Stimulated activated CD8-positive, alpha-beta memory T cell treated with anti-CD3 and anti-CD28 coated beads, Interleukin-7, amount 100 ng/mL, for 24 hours (primary cell): Measurements from ENCODE around the gene PDXK.

Source experiments
- DNase-seq: peaks from one replicate; pipeline ENCODE4 v3.0.0-alpha.2; 2020; ENCODE audit warnings: low read depth

Gene PDXK

DNA sequence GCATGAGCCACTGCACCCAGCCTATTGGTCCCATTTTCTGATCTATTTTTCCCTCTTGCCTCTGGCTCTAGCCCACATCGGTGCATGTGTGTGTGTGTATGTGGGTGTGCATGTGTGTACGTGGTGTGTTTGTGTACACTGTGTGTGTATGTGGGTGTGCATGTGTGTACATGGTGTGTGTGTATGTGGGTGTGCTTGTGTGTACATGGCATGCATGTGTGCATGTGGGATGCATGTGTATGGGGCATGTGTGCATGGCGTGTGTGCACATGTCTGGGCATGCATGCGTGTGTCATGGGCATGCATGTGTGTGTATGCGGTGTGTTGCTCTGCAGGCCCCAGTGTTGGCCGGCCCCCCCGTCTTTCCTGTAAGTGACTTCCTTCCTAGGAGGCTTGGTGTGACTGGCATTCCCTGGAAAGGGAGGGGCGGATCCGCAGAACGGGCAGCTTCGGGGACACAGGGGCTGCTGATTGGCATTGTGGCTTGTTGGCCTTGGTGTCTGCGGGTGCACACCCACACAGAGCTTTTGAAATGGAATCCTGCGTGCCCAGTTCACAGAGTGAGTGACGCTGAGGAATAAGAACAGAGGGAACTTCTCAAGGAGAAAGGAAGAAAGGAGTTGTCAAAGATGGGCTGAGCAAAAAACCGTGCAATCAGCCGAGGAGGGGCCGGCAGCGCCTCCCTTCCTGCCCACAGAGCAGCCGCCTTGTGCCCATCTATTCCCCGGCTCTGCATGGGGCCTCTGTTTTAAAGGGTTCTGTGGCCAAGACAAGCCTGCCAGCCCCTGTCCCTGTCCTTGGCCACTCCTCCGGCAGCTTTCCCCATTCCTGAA is 8.0 kb downstream of the PDXK start:
- no peak for DNase-seq

GRCh38 chr21:43727519-43728153 is 8.7 kb downstream of the PDXK start:
- no peak for DNase-seq

DNA sequence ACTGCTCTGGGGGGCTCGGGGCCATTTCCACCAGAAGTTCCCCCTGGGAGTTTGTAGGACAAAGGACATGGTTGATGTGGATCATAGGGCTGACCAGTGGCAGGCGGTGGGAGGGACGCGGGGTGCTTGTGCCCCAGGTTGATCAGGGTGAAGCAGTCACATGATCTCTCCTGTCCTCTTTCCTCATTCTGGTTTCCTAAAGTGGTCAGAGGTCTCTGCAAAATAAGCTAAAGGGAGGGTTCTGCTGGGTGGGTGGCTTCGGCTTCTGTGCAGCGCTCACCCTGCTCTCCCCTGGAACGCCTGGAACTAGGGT is 9.2 kb downstream of the PDXK start:
- DNase-seq = no peak

DNA sequence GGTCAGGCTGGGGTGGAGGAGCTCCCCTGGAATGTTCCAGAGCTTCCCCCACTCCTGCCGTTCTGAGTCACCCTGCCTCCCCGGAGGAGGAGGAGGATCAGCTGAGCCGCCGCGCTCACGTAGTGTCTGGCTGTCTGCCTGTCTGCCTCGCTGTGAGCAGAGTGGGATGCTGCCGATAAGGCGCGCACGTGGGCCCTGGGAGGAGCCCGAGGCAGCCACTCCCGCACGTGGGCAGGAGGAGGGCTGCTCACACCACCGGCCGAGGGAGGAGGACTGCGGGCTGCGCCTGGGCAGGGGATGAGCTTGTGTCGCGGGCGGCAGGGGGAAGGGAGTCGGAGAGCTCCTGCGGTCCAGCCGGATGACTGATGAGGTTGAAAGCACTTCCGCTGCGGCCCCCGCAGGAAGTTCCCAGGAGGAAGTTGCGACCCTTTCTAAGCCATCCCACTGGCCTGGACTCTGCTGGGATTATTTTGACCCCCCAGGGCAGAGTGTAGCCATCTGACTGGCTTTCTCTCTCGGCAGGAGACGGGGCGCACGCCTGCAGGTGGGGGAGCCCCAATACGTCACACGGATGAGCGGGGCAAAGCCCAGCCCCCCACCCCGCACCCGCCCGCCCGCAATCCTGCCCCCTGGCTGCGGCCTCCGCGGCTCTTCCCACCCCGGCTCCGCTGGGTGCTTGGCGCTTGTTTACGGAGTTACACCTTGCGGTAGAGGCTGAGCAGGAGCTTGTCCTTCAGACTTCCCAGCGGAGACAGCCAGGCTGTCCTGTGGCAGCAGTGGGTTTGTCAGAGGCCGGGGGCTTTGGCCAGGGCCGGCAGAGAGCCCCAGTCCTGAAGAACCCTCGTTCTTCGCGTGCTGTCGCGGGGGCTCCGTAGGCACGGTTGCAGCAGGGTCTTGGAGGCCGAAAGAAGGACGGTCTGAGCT is 9.8 kb downstream of the PDXK start:
- peak; percentile 59 for DNase-seq

- no peak for DNase-seq
Measured at GRCh38 chr21:43731476-43731875, 12.5 kb downstream of the PDXK start.

DNA sequence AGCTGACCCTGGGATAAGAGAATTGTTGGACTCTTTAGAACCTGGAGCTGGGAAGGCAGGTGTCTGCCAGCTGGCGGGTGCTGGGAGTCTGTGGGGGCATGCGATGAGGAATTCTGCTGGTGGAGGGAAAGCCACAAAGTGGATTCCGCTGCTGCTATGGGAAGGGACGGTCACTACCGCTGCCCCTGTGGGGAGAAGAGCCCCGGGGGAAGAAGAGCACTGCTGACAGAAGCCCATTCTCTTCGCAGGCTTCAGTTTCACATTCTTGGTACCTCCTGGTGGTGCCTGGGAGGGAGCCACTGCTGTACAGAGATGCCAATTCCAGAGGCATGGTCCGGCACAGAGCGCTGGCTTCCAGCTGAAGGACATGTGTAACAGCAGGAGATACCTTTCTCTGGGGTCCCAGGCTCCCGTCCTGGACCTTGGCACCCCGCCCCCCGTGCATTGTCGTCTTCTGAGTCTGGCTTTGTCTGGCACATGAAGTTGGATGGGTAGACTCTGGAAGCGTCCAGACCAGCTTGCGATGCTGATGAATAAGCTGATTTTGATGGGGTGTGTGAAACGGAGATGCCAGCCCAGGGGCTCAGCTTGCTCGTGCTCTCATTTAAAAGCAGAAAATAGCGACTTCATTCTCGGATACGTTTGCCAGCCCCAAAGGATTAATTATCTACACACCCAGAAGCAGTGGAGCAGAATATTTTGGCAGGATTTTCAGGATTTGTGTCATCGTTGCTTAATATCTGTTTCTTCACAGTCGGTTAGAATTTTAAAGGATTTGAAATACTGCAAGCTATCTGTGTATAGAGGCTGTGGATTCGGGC is 13.2 kb downstream of the PDXK start:
- DNase-seq = no peak

DNA sequence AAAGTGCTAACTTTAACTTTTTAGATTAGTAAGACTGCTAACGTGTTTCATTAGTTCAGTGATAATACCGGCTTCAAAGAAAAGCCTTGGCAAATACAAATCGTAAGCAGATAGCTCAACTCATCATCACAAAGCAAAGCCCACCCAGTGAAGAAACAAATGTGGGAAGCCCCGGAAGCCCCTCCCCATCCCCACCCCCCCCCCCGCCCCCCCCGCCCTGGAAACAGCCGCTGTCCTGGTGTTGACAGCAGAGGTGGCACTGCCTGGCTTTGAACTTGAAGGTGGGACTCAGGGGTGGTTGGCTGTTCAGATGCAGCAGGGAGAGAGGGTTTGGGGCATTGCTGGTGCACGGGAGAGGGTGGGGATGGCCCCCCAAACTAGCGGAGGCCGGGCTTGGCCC is 14.1 kb downstream of the PDXK start:
- no peak for DNase-seq

DNA sequence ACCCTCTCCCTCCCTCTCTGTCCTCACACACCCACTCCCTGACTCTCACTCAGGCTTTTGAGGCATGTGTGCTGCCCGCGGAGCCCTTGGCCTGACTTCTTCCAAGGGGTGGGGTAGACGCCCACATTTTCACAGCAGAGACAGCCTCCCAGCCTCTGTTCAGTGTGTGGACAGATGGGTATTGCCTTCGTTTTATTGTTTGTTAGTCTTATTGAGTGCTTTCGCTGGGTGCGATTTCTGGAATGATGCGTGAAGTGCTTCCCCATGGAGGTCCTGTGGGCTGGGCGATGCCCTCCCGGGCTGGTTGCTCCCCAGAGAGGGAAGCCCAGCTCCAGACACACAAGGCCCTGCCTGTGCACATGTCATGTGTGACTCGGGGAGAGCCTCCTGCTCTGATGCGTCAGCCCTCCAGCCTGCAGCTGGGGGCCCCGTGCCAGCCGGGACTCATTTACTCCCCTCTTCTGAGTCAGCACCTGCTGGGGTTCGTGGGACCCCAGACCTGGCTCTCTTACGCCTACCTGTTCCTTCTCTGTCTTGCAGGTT is 14.7 kb downstream of the PDXK start:
- no peak for DNase-seq

DNA sequence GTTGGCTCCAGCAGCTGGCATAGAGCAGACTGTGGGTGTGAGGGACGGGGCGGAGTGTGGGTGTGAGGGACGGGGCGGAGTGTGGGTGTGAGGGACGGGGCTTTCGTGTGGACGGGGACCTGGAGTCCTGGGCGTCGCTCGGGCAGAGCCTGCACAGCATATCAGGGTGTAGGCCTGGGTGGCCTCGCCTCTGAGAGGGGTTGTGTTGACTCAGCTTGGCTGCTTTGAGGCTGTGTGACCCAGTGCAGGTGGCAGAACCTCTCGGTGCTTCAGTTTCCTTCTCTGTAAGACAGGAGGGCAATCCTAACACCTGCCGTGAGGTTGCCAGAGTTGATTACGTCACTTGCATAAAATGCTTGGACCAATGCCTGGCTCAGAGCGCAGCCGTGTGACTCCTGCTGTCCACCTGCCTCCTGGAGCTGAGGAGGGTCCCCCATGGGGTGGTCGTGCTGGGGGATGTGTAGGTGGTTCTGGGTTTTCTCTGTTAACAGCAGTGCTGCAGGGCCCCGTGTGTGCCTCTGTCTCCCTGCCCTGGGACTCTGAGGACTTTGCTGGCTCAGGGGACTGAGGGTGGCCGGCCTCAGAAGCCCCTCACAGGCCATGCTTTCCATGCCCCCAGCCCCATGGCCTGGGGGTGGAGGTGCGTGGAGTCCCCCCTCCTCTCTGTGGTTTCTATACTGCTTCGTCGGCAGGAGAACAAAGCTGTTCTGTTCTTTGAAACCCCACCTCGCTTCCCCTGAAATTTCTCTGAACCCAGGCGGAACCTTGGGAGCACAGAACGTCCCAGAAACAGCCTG is 15.4 kb downstream of the PDXK start:
- DNase-seq = no peak

GRCh38 chr21:43734928-43735229 is 15.9 kb downstream of the PDXK start:
- no peak for DNase-seq

DNA sequence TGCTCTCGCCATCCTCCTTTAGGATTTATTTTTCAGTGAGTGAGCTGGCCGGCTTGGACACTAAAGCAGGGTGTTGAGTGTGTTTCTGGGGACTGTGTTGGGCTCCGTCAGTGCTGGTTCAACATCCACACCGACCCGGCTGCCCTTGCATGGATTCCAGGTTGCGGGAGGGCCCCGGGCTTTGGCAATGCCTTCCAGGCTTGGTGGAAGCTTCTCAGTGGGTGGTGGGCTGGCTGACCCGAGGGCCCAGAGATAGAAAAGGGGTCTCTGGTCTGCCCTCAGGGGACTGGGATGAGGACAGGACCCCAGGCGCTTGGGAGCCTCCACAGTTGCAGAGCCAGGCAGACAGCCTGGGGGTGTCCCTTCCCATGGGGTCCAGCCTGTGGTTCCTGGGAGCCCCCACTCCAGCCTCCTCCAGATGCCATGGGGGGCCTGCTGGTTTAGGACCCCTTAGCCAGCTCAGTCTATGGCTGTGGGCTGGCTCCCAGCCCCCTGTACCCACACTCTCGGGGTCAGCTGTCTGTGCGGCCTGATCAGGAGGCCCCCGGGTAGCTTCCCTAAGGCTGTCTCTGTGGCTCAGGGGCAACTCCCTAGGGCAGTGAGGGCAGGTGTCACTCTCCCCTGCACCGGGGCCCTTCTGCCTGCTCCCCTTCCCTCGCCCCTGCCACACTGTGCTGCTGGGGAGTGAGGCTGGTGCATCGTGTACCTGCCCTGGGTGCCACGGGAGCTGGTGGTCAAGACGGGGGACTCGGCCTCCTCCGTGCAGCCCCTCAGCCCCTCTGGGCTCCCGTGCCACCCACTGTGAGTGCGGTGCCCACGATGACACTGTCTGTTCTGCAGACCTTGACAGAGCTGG is 16.5 kb downstream of the PDXK start:
- no peak for DNase-seq

DNA sequence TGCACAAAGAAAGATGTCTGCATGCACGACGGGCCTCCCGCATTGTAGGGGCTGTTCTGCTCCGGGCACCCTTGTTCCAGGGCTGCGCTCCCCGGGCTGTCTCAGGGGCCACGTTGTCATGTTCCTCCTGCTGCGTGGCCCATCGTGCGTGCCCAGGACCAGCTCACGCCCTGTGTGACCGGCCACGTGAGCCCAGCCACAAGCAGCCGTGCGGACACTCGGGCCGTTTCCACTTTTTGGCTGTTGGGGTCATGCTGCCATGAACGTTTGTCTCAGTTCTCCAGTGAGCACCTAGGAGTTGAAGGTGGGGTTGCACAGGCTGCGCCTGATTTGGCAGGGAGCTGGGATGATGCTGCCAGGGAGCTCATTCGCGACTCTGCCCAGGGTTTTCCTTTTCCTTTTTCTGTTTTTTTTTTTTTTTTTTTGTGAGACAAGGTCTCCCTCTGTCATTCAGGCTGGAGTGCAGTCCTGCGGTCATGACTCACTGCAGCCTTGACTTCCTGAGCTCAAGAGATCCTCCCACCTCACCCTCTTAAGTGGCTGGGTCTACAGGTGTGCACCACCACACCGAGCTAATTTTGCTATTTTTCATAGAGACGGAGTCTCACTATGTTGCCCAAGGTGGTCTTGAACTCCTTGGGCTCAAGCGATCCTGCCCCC is 17.4 kb downstream of the PDXK start:
- no peak for DNase-seq

DNA sequence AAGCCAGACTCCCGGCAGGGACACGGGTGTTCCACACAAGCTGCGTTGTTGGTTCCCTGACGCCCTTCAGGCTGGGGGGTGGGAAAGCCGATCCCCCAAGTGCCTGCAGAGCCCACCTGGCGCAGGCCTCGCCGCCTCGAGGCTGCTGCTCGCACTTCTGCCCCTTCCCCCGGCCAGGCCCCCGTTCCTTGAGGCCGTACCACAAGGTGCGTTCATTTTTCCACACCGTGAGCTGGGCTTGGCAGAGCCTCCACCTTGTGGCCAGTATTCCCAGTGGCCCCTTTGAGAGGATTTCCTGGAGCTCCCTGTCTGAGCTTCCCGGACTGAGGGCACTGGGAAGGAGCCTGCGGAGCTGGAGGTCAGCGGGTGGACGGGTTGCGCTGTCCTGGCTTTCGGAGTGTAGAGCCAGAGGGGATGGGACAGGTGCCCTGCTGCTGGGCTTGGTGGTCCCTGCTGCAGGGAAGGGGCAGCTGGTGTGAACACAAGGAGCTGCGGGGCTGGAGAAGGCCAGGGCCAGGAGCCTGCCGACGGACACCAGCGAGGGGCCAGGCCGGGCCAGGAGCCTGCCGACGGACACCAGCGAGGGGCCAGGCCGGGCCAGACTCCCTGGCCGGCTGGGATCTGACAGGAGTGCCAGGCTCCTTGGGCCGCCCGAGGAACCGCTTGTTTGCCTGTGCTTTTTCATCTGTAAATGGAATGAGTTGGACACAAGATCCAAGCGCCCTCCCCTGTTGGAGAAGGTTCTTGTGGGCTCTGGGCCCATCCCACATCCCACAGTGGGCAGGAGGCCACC is 18.4 kb downstream of the PDXK start:
- DNase-seq = no peak

DNA sequence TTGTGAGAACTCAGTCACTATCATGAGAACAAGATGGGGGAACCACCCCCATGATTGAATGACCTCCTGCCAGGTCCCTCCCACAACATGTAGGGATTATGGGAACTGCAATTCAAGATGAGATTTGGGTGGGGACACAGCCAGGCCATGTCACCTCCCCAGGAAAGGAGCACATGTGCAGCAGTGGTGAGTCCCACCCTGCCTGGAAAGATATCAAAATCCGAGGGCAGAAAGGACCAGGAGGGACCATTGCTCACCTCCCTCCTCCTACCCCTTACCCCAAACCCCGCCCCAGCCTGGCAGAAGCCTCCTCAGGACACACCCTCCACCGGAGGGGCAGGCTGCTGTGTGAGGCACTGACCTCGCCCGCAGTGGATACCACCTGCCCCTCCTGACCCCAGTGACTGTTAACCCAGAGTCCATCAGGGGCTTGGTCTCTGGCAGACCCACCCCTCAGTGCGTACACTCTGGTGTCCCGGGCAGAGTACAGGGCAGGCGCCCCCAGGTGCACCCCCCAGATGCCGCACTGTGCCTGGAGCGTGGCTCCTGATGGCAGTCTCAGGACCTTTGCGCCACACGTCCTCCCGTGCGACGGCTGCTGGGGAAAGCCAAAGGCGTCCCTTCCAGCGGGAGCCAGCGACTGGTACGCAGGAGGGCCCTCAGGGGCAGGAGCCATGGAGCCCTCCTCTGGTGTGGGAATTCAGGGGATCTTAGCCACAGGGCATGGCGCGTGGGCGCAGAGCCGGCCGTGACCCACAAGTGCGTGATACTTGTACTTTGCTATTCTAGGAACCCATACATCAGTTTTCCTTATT is 20.9 kb downstream of the PDXK start:
- DNase-seq = no peak

DNA sequence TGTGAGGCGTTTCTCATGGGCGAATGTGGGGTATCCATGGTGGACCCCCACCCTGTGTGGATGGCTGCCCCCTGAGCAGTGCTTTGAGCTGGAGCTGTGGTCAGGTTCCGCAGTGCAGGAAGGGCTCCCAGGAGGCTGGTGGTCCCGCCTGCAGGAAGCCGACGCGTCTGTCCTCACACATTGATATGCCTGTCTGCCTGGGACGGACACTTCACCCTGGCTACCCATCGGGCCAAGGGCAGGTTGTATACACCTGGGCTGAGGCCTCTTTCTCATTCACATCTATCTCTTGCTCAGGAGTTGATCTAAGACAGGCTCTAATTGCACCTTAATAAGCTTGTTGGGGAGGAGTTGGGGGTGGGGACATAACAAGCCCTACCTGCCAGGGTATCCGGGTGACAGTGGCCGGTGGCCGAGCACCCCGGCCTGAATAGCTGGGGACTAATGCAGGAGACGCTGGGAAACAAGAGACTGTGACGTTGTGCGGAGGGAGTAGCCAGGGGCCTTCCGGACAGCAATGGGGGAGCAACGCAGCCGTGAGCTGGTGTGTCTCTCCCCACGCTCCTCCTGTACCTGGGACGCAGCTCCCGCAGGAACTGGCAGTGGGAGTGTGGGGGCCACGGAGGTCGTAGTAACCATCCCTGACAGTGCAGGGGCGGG is 21.7 kb downstream of the PDXK start:
- DNase-seq = no peak

DNA sequence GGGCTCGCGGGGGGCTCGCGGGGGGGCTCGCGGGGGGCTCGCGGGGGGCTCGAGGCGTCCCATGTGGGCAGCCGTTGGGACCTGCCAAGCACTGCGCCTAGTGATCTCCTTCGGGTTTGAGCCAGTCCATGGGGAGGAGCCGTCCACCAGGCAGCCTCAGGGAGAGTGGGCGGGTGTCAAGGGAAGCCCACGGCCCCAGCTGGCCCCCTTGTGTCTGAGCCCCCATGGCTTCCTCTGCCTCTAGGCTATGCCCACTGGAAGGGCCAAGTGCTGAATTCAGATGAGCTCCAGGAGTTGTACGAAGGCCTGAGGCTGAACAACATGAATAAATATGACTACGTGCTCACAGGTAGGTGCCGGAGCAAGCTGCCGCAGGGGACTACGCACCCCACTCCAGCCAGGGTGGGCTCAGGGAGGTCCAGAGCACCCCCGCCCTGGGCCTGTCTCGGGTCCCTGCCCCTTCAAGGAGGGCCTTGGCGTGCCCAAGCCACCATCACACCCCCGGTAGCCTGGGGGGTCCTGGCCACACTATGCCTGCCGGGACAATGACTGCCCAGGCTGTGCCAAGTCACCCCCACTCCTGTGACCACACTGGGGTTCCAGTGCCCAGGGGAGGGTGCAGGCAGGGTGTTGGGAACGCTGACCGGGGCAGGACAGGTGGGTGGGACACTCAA is 22.6 kb downstream of the PDXK start:
- DNase-seq = no peak

DNA sequence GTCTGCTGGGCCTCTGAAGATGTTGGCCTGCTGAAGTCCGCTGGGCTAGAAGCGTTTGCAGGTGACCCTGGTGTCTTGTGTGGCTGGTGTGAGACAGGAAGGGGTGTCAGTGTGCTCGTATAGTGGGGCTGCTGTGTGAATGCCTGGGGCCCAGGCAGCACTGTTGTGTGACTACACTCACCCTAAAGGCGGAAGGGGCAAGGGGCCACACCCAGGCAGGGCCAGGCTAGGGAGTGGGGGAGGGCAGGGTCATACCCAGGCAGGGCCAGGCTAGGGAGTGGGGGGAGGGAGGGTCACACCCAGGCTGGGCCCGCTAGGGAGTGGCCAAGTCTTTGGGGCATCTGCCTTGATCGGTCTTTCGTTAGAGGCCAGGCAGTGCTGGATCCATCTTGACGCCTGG is 25.0 kb downstream of the PDXK start:
- DNase-seq = no peak
